ENCODE measurements around the gene USP17L15.
"Not testable (repeated sequence)": the region's sequence is repeated elsewhere in the genome, so short reads cannot be mapped to it uniquely, and the experiment has no call there.

Gene USP17L15

GRCh38 chr4:9234085-9234484 lies at the start of gene USP17L15:
Gene USP17L15, plus strand, starts transcription at chr4:9234385. Its CDS starts 0 bp downstream, at chr4:9234385.
- DNase-seq = not testable (repeated sequence)

GRCh38 chr4:9210357-9210756 lies 23.8 kb upstream of the USP17L15 start, which contains the start of gene USP17L10:
Gene USP17L10, plus strand, starts transcription at chr4:9210657. Its CDS starts 0 bp downstream, at chr4:9210657.
- not testable (repeated sequence) for DNase-seq

DNA sequence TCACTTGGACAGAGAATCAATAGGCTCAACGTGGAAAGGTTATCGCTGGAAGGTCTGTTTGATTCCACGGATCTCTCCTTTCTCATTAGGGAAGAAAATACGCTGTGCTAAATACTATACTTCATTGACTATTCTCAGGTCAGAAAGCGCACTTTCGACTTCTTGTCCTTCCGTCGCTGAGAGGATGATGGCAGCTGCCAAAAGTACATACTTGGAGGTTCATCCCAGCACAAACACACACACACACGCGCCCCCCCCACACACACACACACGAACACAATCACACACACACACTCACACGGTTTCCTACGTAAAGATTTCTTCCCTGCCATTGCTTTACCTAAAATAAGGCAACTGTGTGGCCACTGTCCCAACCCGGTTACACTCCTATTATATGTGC lies 19.5 kb upstream of the USP17L15 start:
- DNase-seq = not testable (repeated sequence)

- not testable (repeated sequence) for DNase-seq
Measured at GRCh38 chr4:9215105-9215504, 19.1 kb upstream of the USP17L15 start, which contains the start of gene USP17L11. Gene USP17L11, plus strand, starts transcription at chr4:9215405. Its CDS starts 0 bp downstream, at chr4:9215405.

- DNase-seq = not testable (repeated sequence)
Measured at GRCh38 chr4:9219852-9220251, 14.3 kb upstream of the USP17L15 start, which contains the start of gene USP17L12. Gene USP17L12, plus strand, starts transcription at chr4:9220152. Its CDS starts 0 bp downstream, at chr4:9220152.

DNA sequence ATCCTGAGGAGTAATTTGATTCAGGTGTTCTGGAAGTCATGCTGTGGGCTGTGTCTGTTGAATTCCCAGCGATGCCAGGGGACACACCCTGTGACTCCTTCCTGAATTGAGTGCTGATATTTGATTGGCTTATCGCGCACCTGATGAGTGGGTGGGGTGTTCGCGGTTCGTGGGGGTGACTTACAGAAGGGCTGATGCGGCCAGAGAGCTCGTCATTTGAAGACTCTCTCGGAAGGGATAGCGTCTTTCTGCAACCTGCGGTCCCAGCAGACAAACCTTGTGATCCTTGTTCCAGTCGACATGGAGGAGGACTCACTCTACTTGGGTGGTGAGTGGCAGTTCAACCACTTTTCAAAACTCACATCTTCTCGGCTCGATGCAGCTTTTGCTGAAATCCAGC lies 9.6 kb upstream of the USP17L15 start, which contains the start of gene USP17L13:
USP17L13 (plus strand) TSS at position 301 of the 400 bp plus-strand sequence; CDS start at position 301, 0 bp downstream.
- not testable (repeated sequence) for DNase-seq

GRCh38 chr4:9230249-9230648 lies 3.9 kb upstream of the USP17L15 start:
- DNase-seq = not testable (repeated sequence)

DNA sequence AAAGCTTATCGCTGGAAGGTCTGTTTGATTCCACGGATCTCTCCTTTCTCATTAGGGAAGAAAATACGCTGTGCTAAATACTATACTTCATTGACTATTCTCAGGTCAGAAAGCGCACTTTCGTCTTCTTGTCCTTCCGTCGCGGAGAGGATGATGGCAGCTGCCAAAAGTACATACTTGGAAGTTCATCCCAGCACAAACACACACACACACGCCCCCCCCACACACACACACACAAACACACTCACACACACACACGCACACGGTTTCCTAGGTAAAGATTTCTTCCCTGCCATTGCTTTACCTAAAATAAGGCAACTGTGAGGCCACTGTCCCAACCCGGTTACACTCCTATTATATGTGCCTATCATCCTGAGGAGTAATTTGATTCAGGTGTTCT lies 4.3 kb downstream of the USP17L15 start:
- not testable (repeated sequence) for DNase-seq

DNA sequence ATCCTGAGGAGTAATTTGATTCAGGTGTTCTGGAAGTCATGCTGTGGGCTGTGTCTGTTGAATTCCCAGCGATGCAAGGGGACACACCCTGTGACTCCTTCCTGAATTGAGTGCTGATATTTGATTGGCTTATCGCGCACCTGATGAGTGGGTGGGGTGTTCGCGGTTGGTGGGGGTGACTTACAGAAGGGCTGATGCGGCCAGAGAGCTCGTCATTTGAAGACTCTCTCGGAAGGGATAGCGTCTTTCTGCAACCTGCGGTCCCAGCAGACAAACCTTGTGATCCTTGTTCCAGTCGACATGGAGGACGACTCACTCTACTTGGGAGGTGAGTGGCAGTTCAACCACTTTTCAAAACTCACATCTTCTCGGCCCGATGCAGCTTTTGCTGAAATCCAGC lies 9.4 kb downstream of the USP17L15 start, which contains the start of gene USP17L17:
USP17L17 (plus strand) TSS at position 301 of the 400 bp plus-strand sequence; CDS start at position 301, 0 bp downstream.
- not testable (repeated sequence) for DNase-seq

DNA sequence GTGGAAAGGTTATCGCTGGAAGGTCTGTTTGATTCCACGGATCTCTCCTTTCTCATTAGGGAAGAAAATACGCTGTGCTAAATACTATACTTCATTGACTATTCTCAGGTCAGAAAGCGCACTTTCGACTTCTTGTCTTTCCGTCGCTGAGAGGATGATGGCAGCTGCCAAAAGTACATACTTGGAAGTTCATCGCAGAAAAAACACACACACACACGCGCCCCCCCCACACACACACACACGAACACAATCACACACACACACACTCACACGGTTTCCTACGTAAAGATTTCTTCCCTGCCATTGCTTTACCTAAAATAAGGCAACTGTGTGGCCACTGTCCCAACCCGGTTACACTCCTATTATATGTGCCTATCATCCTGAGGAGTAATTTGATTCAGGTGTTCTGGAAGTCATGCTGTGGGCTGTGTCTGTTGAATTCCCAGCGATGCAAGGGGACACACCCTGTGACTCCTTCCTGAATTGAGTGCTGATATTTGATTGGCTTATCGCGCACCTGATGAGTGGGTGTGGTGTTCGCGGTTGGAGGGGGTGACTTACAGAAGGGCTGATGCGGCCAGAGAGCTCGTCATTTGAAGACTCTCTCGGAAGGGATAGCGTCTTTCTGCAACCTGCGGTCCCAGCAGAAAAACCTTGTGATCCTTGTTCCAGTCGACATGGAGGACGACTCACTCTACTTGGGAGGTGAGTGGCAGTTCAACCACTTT lies 13.9 kb downstream of the USP17L15 start, which contains the start of gene USP17L18:
USP17L18 (plus strand) TSS at position 678 of the 728 bp plus-strand sequence; CDS start at position 678, 0 bp downstream.
- DNase-seq = not testable (repeated sequence)

- DNase-seq = not testable (repeated sequence)
Measured at GRCh38 chr4:9253078-9253477, 18.9 kb downstream of the USP17L15 start, which contains the start of gene USP17L19. Gene USP17L19, plus strand, starts transcription at chr4:9253378. Its CDS starts 0 bp downstream, at chr4:9253378.

GRCh38 chr4:9257824-9258223 lies 23.6 kb downstream of the USP17L15 start, which contains the start of gene USP17L20:
Gene USP17L20, plus strand, starts transcription at chr4:9258124. Its CDS starts 0 bp downstream, at chr4:9258124.
- not testable (repeated sequence) for DNase-seq

- not testable (repeated sequence) for DNase-seq
Measured at GRCh38 chr4:9262572-9262971, 28.4 kb downstream of the USP17L15 start, which contains the start of gene USP17L21. Gene USP17L21, plus strand, starts transcription at chr4:9262872. Its CDS starts 0 bp downstream, at chr4:9262872.

- not testable (repeated sequence) for DNase-seq
Measured at GRCh38 chr4:9267319-9267718, 33.1 kb downstream of the USP17L15 start, which contains the start of gene USP17L22. Gene USP17L22, plus strand, starts transcription at chr4:9267619. Its CDS starts 0 bp downstream, at chr4:9267619.

DNA sequence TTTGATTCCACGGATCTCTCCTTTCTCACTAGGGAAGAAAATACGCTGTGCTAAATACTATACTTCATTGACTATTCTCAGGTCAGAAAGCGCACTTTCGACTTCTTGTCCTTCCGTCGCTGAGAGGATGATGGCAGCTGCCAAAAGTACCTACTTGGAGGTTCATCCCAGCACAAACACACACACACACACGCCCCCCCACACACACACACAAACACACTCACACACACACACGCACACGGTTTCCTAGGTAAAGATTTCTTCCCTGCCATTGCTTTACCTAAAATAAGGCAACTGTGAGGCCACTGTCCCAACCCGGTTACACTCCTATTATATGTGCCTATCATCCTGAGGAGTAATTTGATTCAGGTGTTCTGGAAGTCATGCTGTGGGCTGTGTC lies 37.5 kb downstream of the USP17L15 start:
- not testable (repeated sequence) for DNase-seq
